GOT3 (cell line): ENCODE measurements around the gene DTNB.

ENCODE experiments used
- DNase-seq: peaks from one replicate; lab custom pipeline; 2025; ENCODE audit warnings: mixed read lengths; lab: John Stamatoyannopoulos, UW

DTNB gene

DNA sequence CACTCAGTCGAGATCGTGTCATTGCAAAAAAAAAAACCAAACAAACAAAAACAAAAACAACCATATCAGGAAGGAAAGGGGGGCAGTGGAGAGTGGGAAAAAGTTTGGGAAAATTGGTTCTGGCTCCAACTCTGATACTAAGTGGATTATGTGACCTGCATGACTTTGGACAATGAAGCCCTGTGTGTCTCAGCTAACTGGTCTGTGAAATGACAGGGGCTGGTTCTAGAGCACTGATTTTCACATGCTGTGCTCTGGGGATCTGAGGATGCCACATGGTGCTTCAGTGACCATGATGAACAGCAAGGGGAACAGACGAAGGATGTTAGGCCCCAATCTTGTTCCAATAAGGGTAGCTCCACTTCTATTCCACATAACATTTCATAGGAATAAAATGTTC is 174.2 kb downstream of the DTNB start:
- DNase-seq: no peak

DNA sequence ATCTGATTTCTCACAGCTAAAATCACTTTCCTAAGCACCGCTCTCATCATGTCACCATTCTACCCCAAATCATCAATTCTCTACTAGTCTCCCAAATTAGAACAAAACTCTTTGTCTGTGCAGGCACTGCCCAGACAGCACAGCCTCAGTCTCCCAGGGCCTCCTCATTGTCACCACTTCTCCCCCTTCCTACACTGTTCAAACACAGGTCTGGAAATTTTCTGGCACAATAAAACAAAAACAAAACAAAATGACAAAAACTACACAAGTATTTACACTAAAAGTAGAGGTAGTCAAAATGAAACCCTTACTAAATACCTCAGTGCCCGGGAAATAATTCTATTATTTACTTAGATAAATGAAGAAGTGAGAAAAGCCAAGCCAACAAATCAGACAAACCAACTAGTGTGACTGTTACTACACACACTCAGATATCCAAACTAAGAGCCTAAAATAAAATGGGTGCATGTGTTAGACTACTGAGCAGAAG is 175.4 kb downstream of the DTNB start:
- no peak for DNase-seq

DNA sequence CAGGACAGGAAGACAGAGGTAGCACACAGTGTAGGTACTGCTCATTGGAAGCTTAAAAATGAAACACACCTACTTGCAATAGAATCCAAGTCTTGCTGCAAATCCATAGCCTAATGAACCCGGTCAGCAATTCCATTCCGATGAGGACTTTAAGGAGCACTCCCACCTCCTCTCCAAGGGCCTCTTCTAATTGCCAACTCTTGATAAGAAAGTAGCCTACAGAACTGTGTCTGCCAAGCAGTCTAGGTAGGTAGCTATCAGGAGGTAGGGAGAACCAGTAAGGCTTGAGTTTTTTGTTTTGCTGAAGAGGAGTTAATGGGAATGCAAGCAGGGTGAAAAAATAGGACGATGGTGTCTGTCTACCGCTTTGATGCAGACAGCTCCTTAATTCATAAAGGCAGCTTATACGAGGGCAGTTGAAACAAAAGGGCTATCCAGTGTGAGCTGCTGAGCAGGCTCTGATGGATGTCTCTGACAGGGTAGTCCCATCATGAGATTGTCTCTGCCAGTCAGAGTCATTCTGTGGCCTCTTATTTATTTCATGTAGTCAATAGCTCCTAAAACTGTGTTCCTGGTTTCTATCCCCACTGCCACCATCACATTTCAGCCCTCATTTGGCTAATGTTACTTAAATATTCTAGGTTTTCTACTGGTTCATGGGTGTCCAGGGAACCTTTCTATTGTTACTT is 176.0 kb downstream of the DTNB start:
- no peak for DNase-seq

DNA sequence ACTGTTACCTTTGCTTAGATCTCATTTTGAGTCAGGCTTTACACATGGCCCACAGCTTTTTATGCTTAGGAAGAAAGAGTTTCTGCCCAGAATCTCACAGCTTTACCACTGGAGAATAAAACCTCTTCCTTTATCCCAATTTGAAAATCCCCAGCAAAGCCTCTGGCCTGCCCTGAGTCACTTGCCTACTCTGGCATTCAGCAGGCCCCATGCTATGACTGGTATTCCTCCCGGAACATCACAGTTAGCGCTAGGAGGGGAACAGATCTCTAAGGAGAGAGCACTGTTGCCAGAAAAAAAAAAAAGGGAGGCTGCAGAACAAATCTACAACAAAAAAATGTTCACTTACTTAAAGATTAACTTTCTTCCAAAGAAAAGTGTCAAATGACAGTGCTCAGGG is 178.8 kb downstream of the DTNB start:
- DNase-seq: no peak

DNA sequence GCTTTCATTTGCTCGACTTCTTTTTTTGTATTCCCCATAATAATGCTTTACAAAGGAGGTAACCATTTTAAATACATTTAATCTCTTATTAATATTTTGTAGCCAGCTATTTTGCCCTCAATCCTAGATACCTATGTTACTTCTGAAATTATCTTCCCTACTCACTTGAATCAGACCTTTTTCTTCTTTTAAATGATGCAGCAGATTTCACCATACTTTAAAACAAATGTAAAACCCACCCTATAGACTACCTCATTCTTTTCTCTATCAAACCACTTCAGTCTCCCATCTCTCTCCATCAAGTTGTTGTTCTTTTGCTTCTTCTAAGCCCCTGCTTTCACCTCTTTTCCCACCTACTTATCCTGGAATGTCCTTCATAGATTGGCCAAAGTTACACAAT is 180.2 kb downstream of the DTNB start:
- no peak for DNase-seq

DNA sequence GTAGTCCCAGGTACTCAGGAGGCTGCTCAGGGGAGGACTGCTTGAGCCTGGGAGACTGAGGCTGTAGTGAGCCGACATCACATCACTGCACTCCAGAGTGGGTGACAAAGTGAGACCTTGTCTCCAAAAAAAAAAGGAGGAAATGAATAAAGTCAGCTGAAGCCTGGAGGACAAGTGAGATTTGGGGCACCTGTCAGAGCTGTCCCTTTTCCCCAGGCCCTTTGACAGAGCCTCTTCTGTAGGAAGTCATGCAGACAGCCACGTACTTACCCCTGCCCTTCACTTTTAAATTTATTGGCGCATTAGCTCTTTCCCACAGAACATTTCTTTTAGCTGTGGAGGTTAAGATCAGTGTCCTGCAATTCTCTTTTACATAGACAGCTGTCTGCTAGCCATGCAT is 180.7 kb downstream of the DTNB start:
- DNase-seq: no peak

DNA sequence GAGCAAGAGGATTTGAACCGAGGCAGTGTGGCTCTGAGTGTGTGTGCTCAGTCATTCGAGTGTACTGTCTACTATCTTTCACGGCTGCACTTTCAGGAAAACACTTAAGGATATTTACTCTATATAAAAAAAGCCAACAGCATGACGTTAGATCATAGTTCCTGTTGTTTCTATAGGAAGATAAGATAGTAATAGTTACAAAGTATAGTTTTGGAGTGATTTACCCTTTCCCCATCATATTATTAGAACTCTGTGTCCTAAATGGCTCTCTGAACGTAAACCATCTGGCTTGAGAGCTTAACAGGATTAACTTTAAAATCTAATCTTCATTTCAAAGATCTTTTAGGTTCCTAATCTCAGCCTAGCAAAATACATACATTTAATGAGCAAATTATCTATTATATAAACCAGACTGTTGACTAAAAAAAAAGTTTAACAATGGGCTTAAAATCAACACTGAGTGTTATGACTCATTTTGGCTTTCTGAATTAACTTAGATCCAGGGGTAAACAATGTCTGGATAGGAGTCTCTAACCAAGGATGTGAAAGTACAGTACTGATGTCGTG is 181.3 kb downstream of the DTNB start:
- DNase-seq: no peak

DNA sequence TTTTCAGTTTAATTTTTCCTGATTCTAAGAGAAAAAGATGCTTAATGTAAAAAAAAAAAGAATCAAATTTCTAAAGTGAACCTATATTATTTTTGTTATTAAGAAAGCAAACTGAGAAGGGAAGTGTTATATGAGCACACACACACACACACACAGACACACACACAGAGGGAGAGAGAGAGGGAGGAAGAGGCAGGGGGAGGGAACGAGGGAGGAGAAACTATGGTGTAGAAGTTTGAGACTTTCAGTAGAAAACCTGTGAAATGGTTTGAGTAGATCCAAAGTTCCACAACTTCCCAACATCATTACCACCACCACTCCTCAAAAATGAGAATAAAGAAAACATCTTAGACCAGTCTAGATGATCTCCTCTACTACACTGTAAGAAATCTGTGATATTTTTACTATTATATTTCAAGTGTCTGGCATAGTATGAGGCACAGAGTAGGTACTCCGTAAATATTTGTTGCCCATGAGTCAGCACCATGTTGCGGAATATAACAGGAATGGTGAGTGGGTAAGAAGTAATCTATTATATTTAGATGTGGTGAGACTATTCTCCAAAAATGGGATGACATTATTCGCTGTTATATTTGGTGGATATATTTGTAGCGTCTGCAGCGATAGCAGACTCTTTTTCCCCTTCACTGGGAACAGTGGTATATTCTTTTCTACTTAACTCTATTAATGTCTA is 182.2 kb downstream of the DTNB start:
- no peak for DNase-seq

DNA sequence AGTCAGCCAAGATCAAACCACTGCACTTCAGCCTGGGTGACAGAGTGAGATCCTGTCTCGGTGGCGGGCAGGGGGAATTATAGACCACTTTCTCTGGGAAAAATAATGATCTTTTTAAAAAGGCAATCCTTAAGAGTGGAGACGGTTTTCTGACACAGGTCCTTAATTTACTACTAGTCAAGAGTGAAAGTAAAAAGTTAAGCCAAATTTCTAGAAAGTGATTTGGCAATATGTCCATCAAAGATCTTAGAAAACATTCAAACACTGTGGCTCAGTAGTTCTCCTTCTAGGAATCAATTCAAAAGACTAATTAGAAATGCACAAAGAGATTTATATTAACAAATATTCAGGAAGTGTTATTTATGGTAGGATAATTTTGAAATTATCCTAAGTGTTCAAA is 183.2 kb downstream of the DTNB start:
- no peak for DNase-seq

DNA sequence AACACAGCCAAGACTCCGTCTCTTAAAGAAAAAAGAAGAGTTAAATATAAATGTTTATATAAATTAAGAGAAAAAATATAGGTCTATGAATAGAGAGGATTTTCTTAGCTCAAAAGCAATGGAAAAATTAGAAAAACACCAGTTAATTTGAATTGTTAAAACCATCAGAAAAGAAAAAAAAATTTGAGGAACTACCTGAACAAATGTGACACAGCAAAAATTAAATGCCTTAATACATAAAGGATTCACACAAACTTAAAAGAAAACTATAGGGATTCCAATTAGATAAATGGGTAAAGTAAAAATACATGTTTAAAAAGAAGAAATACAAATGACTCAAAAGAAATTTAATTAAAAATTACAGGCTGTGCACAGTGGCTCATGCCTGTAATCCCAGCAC is 183.7 kb downstream of the DTNB start:
- no peak for DNase-seq

DNA sequence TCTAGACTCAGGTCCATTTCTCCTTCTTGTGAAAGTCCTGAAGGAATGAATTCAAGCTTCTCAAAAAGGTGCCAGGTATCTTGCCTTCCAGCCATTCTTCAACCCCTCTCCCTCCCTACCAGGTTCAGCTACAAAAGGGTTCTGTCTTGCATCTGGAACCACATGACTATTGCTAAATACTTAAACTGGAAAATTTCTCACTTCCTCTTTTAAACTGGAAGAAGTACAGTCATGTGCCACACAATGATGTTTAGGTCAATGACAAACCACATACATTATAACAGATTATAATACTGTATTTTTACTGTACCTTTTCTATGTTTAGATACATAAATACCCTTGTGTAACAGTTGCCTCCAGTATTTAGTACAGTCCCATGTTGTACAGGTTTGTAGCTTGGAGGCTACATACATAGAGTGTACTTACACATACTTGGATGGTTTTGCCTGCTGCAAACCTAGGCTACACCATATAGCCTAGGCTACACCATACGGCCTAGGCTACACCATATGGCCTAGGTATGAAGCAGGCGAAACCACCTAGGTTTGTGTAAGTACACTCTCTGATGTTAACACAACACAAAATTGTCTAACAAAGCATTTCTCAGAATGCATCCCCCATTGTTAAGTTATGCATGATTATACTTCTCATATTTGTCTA is 189.6 kb downstream of the DTNB start:
- no peak for DNase-seq

DNA sequence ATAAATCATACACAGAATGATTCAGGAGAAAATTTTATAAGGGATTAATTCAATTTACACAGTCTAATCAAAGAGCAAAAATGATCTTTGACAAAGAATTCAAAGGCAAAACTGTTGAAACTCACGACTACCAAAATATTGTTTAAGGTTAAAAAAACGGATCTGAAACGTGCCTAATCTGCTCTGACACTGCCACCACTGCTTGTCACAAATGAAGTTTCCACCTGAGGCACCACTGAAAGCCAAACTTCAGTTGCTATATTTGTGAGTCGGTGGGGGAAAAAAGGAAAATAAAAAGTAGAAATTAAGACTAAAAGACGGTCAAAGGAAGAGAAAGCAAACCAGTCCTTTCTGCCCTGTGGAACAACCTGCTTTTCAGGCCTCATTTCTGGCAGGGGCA is 191.0 kb downstream of the DTNB start:
- DNase-seq: no peak

DNA sequence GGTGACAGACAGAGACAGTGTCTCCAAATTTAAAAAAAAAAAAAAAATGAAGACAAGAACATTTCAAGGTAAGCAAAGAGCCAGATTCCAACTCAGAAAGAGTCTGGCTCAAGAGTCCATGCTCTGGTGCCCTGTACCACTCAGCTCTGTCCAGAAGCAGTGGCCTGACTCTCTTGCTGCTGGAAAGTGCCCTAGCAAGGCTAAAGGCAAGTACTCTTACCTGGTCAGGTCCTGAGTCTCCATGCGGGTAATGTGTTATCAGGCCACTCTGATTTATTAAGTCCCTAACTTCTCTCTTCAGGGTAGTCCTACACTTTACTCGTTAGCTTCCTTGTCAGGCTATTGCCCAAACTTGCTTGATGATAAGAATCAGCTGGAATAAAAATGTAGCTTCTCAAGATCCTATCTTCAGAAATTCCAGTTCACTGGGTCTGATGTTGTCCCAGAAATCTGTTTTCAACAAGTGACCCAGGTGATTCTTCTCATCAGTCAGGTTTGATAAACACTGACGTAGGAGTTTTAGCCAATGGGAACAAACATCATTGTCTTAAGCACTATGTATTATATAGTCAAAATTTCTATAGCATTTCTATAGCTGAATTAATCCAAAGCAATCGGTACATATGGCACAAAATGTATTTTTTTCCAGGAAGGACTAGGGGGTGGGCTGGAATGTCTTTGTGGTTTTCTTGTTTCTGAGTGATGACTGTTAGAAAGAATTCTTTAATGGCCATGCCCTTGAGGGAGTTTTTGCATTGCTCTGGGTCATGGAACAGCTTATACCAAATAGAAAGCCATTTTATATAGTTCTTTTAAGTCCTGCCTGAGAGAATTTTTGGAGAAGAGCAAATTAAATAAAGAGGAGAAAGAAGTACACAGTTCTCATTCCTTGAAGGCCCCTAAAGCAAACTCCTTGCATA is 191.7 kb downstream of the DTNB start:
- DNase-seq: no peak

DNA sequence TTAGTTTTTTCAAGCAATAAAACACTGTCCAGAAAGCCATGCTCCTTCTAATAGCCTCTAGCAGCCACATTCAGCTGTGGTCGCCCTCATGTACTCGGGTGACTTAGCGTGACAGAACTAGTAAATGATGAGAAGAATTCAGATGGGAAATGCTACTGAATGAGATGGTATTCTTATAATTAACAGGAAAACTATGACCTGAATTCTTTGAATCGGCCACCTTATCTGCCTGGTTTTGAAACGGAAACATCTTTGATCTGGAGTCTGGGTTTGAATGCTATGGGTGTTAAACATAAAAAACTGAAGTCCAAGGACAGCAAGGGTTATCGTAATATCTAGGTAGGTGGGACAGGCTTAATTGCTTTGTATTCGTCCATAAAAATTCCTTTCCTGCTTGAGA is 192.8 kb downstream of the DTNB start:
- no peak for DNase-seq

DNA sequence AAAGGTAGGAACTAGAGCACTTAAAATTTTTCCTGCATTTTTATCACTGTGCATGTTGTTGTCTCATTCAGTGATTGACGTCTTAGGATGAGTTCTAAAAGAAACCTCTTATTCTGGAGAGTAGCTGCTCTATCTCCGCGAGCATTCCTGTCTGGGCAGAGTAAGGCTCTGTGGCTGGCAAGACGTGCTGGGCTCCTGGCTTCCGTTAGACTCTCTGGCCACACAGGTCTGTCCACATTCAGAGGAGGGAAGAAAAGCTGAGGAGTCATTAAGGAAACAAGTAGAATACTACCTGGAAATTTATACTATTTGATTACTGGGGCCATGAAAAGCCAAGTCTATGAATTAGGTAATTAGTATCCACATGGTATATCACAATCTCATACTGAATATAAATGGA is 193.6 kb downstream of the DTNB start:
- no peak for DNase-seq

DNA sequence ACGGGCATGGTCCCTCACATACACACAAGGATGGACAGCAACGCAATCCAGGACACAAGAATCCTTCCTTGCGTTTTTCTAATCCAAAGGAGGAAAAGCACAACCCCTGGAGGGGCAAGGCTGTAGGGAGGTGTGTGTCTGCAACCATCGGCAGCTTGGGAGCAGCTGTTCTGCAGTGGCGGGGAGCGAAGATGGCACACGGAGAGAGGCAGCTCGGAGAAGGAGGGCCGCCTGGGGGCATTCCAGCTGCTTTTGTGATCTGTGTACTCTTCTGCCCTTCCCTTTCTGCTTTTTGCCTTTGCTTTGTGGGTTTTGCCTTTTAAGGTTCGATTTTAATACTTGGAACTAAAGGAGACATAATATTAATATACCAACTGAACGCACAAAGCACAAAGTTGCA is 194.6 kb downstream of the DTNB start:
- DNase-seq: no peak

DNA sequence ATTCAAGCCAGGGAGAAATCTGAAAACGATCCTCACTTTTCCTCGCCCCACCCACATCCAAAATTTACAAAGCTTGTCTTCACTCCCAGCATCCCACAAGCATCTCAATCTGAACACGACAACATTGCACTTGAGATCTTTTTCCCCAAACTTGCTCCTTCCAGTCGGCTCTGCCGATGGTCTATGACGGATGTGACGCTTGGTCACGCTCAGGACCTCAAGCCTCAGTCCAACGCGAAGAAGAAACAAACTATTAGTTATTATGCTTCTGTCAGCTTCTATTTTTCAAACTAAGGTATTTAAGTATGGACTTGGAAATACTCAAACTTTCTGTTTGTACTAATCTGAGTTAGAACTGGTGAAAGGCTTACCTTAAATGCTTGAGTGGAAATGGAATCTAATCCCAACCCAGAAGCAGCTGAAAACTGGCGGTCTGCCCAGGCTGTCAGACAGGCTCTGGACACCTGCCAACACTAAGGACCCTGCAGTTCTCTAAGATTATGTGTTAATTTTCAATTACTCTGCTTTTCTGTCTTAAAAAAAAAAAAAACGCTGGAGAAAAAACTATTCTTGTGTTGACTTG is 199.5 kb downstream of the DTNB start:
- DNase-seq: no peak

DNA sequence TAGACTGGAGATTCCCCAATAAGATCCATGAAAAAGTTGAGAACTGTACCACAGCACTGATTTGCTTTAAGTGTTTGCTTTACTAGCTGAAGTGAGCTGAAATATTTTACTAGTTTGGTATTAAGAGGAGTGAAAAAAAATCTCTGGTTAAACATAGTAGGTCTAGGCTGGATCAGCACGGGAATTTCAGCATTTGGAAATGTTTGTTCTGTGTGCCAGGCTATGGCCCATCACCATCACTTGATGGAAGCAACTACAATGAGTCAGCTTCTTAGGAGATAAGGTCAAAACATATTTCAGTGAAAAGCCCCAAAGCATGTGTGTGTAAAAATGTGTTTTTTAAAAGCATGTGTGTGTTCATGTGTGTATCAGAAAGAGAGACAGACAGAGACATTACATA is 200.2 kb downstream of the DTNB start:
- DNase-seq: no peak

DNA sequence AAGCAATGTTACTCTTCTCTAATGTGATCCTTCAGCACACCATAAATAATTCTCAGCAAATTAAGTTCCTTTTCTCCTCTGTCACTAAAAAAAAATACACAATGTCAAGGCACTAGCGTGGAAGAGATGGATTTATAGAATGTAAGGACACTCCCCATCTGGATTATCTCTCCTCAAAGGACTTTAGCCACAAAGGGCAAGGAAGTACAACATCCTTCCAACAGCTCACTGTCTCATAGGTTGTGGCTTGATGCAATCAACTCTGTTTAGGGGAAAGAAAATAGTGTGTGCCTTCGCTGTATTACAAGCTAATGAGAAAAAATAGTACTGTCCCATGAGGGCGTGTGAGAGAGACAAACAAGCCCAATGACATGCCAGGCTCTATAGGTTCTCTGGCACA is 202.6 kb downstream of the DTNB start:
- DNase-seq: no peak

DNA sequence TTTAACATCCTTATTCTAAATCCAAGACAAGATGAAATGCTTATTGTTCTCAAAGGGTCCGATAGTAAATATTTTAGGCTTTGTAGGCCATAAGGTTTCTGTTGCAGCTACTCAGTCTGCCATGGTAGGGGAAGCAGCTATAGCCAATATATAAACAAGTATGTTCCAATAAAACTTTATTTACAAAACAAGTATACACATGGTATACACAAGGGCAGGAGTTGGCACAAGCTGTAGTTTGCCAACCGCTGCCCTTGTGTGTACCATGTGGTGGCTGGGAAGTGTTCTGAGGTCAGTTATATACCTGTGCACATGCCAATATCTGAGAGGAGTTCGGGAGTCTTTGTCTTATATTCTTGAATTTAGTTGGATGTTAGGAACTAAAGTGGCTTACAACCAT is 205.6 kb downstream of the DTNB start:
- DNase-seq: no peak

DNA sequence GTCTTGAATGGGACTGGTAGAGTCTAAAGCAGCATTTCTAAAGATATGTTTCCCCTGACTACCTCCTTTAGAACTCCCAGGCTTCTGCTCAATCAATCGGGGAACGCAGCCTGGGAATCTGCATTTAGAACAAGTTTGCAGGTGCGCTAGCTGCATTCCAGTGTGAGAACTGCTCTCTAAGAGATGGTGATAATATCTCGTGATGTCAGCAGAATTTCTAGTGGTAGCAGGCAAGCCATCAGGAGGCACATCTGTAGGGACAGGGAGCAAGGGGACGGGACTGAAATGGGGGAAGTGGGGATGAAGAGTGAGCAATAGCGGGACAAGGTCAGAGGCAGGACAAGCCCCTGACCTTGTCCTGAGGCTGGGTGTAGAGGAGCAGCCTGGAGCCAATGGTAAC is 211.4 kb downstream of the DTNB start:
- DNase-seq: no peak
